ENCODE measurements around the gene BRIP1.
"Not testable (repeated sequence)": the region's sequence is repeated elsewhere in the genome, so short reads cannot be mapped to it uniquely, and the experiment has no call there.

BRIP1 gene

DNA sequence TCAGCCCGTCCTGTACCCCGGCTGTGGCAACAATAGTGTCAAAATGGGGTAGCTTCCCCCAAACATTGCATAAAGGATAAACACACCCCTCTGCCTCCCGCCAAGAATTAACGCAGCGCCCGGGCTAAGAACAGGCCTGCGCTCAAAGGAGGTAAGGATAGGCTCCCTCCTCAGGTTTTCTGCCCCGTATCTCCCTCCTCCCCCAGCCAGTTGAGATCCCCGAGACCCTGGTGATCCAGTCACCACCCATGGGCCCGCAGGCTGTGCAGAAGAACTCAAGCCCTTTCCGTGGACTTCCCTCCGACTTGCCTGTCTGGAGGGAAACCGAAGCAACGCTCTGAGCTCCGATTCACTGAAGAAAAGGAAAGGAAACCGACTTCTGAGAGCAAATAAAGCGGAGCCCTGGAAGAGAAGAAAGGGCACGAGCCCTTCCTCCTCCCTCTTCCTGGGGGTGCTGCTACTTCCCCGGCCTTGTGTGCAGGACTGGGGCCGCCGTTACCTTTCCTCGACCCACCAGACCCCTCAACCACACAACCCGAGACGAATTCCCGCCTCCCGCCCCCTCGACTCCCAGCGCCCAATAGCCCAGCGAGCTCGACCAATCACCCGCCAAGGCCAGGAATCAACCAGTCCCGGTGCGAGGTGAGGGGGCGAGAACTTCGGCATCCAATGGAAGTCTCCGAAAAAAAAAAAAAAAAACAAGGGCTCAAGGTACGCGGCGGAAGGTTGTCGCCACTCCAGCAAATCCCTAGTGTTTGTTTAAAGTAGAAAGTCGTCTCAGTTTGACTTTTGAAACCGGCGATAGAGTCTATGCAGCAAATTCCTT, at the start of gene BRIP1:
BRIP1 (minus strand) TSS at position 554 of the 826 bp plus-strand sequence. CDS start 1,989 bp downstream, outside the sequence.
- DNase-seq (ENCODE audit: low read depth), result peak; percentile 77
- H3K4me3 ChIP-seq (ENCODE audit: low read depth, low read length), result peak within 1 kb of the TSS; percentile 71

DNA sequence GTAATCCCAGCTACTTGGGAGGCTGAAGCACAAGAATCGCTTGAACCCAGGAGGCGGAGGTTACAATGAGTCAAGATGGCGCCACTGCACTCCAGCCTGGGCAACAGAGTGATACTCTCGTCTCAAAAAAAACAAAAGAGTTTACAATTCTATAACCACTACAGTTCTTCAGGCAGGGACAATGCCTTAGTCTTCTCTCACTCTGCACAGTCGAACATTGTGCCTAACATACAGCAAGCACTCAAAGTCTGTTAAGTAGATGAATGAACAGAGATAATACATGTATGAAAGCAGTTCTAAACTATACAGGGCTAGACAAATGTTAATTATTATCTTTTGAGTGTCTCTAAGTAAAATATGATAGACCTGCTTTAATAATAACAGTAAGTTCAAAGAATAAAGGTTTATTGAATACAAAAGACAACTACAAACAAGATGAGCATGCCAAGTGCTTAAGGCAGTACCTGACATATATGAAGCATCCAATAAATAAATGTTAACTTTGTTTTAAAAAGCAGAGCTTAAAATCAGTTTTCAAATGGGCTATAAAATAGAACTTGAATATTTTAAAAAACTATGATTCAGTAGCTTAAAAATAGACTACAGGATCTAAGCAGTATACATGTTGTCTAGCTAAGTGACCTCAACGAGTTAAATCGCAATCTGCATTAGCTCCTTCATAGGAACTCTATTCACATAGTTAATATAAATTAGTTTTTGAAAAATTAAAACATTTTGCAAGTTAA, 45.1 kb upstream of the BRIP1 start:
- H3K4me3 ChIP-seq (ENCODE audit: low read depth, low read length), result no peak overlapping the region
- DNase-seq (ENCODE audit: low read depth), result no peak

DNA sequence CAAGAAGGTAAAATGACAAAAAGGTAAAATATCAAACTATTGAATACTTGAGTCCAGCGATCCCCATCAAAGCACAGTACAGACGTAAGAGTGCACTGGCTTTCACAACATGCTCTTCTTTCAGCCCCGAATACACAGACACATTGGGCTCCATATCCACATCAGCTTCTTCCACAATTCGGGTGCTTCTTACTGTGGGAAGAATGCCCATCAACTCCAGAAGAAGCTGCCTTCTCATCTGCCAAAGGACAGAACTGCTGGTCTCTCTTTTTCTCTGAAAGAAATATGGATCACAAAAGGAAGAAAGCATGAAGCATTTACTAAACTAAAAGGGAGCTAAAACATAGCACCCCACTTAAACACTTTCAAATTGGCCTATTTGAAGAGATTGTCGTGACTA, 44.0 kb upstream of the BRIP1 start:
- no peak overlapping the region for H3K4me3 ChIP-seq (ENCODE audit: low read depth, low read length)
- DNase-seq (ENCODE audit: low read depth), result no peak

DNA sequence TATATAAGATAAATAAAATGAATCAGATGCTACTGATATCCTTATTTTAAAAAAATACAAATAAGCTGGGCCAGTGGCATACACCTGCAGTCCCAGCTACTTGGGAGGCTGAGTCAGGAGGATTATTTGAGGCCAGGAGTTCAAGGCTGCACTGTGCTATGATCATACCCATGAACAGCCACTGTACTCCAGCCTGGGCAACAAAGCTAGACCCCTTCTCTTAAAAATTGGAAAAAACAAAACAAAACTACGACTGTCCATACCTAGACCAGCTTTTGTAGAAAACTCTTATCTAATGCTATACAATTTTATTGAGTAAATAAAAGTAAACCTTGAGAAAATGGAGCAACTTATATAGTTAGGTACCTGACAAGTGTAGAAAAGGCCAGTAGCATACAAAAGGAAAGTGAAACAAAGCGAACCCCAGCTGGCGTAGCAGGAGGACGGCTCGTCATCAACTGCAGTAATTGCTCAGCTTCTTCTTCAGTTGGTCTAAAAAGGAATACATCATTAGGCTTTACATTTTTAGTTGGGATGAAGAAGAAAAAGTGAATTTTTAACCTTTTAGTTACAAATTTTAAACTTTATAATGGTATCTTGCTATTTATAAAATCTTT, 40.9 kb upstream of the BRIP1 start:
- H3K4me3 ChIP-seq (ENCODE audit: low read depth, low read length), result no peak overlapping the region
- no peak for DNase-seq (ENCODE audit: low read depth)

DNA sequence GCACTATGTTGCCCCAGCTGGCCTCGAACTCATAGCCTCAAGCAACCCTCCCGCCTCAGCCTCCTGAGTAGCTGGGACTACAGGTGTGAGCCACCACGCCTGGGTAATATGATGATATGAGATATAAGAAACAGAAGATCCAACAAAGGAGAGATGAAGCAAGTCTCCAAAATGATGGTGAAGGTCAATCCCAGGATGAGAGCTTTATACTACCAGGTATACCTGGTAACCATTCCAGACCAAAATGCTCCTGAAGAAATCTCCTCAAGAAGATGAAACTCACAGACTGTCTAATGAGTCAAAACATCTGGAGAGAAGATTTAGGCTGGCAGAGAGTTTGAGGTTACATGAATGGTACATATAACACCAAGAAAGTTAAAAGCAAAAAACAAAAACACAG, 39.9 kb upstream of the BRIP1 start:
- no peak overlapping the region for H3K4me3 ChIP-seq (ENCODE audit: low read depth, low read length)
- no peak for DNase-seq (ENCODE audit: low read depth)

DNA sequence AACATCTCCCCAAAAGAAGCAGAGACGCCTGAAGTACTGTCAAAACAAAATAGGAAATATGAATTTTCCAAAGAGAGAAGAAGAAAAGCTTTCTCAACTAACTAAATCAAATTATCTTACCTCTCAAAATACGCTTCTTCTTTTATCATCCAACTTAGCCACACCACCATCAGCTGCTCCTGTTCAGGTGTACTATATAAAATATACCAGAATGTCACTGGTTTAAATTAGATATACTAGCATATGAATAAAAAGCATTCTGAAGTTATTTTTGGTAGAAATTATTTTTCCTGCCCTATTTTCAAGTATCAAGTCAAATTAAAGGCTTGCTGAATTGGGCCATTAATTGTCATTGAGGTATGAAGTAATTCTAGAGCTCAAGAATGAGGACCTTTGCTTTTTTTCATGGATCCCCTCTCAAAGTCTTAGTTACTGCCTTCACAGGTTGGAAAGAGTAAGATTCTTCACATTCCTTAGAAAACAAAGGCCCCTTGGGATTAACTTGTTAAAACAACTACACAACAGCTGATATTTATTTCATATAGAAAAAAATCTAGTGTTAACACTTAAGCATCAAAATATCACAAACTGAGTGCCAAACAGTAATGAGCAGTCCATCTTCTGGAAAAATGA, 34.3 kb upstream of the BRIP1 start:
- no peak overlapping the region for H3K4me3 ChIP-seq (ENCODE audit: low read depth, low read length)
- no peak for DNase-seq (ENCODE audit: low read depth)

DNA sequence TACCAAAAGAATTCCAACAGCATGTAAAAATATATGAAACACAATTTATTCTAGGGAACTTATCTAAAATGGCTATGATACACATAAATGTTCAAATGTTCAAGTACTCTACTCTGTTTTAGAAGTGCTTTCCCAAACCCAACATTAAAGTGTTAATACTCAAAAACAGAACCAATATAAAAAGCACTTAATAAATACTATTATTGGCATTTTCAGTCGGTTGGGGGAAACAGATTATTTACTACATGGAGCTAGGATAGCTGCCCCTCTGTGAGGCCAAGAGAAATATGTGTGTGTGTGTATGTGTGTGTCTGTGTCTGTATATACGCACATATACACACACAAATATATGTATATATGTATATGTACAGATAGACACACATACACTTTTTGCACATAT, 32.1 kb upstream of the BRIP1 start:
- no peak overlapping the region for H3K4me3 ChIP-seq (ENCODE audit: low read depth, low read length)
- DNase-seq (ENCODE audit: low read depth), result no peak

DNA sequence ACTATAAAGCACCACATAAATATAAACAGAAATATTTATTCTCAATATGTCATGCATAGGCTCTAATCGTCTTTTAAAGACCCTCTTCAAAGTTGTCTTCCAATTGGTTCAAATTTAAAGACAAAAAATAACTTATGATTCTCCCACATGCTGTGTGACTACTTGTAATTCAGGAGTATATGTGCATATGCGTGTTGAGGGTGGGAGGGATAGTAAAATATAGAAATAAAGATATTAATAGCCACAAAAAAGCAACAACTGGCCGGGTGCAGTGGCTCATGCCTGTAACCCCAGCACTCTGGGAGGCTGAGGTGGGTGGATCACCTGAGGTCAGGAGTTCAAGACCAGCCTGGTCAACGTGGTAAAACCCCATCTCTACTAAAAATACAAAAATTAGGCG, 31.0 kb upstream of the BRIP1 start:
- not testable (repeated sequence) for DNase-seq (ENCODE audit: low read depth); H3K4me3 ChIP-seq (ENCODE audit: low read depth, low read length)

DNA sequence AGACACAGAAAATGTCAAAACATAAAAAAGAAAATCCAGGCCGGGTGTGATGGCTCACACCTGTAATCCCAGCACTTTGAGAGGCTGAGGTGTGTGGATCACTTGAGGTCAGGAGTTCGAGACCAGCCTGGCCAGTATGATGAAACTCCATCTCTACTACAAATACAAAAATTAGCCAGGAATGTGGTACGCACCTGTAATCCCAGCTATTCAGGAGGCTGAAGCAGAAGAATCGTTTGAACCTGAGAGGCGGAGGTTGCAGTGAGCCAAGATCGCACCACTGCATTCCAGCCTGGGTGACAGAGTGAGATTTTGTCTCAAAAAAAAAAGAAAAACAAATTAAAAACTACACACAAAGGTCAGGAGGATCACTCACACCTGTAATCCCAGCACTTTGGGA, 24.4 kb upstream of the BRIP1 start:
- H3K4me3 ChIP-seq (ENCODE audit: low read depth, low read length); DNase-seq (ENCODE audit: low read depth): not testable (repeated sequence)

DNA sequence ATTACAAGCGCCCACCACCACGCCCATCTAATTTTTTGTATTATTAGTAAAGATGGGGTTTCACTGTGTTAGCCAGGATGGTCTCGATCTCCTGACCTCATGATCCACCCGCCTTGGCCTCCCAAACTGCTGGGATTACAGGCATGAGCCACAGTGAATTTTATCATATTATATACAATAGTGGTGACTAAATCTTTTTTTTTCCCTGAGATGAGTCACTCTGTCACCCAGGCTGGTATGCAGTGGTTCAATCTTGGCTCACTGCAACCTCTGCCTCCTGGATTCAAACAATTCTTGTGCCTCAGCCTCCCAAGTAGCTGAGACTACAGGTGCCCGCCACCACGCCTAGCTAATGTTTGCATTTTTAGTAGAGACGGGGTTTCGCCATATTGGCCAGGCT, 22.5 kb upstream of the BRIP1 start:
- DNase-seq (ENCODE audit: low read depth); H3K4me3 ChIP-seq (ENCODE audit: low read depth, low read length): not testable (repeated sequence)

DNA sequence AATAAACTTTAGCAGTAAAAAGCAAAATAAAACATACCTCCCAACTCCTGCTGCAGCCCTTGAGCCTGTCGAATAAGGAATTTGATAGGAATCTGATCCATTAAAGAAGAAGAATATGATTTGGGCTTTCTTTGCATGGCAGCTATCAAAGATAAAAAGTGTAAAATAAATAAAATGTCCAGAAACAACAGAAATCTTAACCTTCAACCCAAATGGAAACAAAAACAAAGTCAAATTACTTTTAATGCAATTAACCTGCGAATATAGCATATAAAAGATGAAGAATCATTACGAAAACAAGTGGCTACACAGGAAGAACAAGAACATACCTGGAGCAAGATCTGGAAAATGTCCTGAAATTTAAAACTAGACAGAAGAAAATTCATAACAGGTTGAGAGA, 21.5 kb upstream of the BRIP1 start:
- no peak for DNase-seq (ENCODE audit: low read depth)

DNA sequence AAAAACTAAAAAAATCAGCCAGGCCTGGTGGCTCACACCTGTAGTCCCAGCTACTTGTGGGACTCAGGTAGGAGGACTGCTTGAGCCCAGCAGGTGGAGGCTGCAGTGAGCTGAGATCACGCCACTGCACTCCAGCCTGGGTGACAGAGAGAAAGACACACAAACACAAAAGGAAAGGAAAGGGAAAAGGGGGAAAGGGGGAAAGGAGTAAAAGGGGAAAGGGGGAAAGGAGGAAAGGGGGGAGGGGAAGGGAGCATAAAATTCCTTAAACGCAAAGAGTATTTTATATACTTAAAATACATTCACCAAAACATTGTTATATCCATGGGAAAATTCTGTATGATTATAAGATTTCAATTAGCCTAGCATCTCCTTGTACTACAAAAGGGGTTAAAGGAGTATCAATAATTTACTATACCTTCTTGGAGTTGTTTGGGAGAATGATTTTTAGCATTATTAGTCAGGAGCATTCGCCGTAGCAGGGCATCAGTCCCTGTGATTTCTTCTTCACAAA, 17.3 kb upstream of the BRIP1 start:
- no peak for DNase-seq (ENCODE audit: low read depth)
- no peak overlapping the region for H3K4me3 ChIP-seq (ENCODE audit: low read depth, low read length)

More for the DNA sequence above, 21.5 kb upstream of the BRIP1 start:
- no peak overlapping the region for H3K4me3 ChIP-seq (ENCODE audit: low read depth, low read length)

DNA sequence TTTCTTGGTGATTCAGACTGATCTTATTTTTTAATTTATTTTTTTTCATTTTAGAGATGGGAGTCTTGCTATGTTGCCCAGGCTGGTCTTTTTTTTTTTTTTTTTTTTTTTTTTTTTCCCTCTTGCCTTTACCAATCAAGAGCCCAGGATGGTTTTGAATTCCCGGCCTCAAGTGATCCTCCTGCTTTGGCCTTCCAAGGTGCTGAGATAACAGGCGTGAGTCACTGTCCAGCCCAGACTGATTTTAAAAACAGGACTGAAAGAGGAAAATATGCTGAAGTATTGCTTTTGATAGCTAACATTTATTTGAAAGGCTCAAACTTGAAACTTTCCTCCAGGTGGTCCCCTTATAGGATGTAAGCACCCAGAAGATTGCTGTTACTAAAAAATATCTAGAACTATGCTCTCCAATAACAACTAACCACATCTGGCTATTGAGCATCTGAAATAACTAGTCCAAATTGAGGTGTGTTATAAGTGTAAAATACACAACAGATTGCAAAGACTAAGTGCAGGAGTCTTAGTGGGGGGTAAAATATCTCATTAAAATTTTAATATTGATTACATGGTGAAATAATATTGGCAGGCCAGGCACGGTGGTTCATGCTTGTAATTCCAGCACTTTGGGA, 15.8 kb upstream of the BRIP1 start:
- no peak overlapping the region for H3K4me3 ChIP-seq (ENCODE audit: low read depth, low read length)

DNA sequence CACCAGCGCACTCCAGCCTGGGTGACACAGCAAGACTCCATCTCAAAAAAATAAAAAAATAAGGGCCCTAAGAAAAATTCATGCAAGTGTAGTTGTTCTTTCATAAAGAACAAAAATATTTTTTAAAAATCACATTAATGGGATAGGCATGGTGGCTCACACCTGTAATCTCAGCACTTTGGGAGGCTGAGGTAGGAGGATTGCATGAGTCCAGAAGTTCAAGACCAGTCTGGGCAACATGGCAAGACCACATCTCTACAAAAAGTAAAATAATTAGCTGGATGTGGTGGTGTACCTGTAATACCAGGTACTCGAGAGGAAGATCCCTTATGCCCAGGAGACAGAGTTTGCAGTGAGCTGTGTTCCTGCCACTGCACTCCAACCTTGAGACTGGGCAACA, 15.2 kb upstream of the BRIP1 start:
- DNase-seq (ENCODE audit: low read depth), result no peak
- H3K4me3 ChIP-seq (ENCODE audit: low read depth, low read length), result no peak overlapping the region

More for the DNA sequence above, 15.8 kb upstream of the BRIP1 start:
- no peak for DNase-seq (ENCODE audit: low read depth)

DNA sequence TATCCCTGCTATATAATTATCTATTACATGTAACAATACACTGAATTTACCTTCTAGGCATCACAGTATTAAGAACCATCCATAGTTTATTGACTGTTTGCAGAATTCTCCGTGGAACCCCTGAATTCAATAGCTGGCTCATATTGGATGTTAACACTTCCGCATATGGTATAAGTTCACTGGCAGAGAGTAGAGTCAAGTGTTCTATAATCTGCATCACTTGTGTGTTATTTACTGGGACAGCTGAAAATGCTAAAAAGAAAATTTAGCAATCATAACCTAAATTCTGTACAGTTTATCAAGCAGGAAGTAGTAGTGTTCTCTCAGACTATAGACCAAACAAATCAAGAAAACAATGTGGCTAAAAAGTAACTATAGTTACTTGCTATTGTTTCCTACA, 14.5 kb upstream of the BRIP1 start:
- H3K4me3 ChIP-seq (ENCODE audit: low read depth, low read length), result no peak overlapping the region
- no peak for DNase-seq (ENCODE audit: low read depth)

DNA sequence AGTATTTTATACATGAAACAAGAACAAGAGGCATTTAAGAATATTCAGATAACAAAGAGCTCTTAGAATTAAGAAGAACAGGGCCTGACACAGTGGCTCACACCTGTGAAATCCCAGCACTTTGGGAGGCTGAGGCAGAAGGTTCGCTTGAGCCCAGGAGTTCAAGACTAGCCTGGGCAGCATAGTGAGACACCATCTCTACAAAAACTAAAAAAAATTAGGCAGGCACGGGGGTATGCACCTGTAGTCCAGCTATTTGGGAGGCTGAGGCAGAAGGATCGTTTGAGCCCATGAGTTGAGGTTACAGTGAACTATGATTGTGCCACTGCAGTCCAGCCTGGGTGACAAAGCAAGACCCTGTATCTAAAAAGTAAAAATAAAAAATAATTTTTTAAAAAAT, 12.5 kb upstream of the BRIP1 start:
- no peak overlapping the region for H3K4me3 ChIP-seq (ENCODE audit: low read depth, low read length)
- no peak for DNase-seq (ENCODE audit: low read depth)

DNA sequence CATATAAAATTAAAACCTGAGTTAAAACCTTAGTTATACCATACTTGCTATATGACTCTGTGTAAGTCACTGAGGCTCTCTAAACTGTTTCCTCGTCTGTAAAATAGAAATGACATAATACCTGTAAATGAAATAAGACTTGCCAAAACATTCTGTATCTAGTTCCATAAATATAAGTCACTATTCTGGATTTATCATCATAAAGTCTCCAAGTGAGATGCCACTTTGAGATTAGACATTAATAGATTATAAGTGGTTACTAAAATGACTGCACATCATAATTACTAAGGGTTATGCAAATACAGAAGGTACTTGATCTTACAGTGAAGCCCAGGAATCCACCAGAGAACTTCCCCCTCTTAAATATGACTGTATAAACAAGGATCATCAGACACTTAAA, 12.0 kb upstream of the BRIP1 start:
- DNase-seq (ENCODE audit: low read depth), result no peak
- H3K4me3 ChIP-seq (ENCODE audit: low read depth, low read length), result no peak overlapping the region

DNA sequence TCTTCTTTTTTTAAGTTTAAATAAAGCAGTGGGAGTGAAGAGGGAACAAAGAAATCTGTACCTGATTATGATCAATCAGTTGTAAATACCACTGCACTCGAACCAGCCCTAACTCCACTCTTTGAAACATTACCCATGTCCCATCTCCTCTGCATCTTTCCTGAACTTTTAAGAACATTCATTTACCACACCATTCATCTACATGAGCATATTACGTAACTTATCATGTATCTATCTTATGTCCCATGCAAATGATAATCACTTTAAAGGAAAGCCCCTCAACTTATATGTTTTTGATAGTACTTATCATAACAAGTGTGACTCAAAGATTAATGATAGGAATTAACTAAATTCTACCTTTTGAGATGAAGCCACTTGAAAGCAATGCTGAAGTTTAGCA, 10.7 kb upstream of the BRIP1 start:
- no peak overlapping the region for H3K4me3 ChIP-seq (ENCODE audit: low read depth, low read length)
- DNase-seq (ENCODE audit: low read depth), result no peak

DNA sequence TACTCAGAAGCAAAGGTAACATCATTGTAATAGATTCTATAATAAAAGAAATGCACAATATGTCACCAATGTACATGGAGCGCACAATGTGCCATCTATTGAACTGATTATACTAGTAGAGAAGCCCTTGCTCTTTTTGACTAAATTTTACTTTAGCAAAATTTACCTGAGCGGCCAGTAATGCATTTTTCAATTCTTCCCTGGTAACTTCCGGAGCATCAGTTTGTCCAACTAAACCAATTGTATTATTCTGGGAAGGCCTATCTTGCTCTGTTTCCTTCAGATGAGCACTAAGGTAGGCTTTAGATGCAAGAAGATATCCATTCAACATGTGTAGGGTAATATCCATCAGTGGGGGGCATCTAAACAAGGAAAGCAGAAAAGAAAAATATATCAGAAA, 8.8 kb upstream of the BRIP1 start:
- no peak for DNase-seq (ENCODE audit: low read depth)
- no peak overlapping the region for H3K4me3 ChIP-seq (ENCODE audit: low read depth, low read length)

Data from skeletal muscle cell (primary cell).